GM10847 (cell line): ENCODE measurements around the gene RPL5.

Experiments
- POLR2A ChIP-seq: IDR thresholded peaks from 2 replicates; pipeline ENCODE4 v1.6.1; 2011; ENCODE audit not compliant: insufficient read length; ENCODE audit errors: extremely low read depth

The RPL5 gene

DNA sequence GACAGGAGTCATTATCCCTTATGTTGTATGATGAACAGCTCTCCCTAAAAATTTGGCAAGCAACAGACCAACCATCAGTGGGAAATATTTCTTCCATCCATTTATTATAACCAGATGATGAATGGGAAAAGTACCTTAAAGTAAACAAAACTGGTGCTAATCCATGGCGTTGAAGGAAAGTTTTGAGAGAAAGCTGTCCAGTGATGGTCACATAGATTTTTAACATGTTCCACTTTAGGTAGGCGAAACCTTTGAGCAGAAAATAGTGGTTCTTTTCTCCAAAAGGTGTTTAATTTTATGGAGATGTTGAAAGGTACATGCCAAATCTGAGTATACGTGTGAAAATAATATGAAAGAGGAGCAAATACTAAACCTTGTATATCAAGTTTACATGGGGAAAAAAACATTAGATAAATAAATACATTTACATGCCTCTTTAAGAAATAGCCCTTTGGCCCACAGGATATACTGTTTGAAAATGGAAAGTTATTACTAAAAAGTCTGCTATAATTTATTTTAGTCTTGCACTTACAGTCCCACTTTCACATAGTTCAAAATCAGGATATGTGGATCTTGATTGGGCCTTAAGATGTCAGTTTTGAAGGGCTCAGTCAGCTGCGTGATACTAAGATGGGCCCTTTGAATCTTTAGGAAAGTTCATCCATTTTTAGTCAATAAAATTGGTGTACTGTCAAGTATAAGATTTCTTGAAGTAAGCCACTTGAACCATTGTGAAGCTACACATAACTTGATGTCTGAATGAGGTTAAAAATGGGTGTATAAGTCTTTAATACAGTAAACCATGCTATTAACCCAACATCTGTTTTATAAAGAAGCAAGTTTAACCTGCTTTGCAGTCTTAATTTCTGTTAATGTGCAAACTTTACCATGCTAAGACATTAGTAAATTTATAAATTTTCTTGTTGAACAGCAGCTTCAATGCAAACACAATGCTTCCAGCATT lies 10.5 kb downstream of the RPL5 start:
- TF ChIP-seq POLR2A = no peak

DNA sequence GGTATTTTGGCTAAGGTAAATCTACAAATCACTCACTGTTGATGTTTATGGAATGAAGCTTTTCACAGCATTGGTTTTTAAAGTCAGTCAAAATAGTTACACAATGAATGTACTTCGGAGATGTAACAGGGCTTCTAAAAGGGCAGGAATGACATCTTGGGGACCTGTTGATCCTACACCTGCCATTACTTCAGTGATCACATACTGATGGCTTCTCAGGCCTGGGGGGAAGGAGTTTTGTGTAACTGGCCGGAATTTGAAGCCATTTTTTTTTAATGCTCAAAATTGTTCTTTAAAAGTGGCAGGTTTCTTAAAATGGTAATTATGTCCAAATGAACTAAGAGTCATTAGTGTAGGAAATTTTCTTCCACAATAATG lies 11.2 kb downstream of the RPL5 start:
- no peak for TF ChIP-seq POLR2A

DNA sequence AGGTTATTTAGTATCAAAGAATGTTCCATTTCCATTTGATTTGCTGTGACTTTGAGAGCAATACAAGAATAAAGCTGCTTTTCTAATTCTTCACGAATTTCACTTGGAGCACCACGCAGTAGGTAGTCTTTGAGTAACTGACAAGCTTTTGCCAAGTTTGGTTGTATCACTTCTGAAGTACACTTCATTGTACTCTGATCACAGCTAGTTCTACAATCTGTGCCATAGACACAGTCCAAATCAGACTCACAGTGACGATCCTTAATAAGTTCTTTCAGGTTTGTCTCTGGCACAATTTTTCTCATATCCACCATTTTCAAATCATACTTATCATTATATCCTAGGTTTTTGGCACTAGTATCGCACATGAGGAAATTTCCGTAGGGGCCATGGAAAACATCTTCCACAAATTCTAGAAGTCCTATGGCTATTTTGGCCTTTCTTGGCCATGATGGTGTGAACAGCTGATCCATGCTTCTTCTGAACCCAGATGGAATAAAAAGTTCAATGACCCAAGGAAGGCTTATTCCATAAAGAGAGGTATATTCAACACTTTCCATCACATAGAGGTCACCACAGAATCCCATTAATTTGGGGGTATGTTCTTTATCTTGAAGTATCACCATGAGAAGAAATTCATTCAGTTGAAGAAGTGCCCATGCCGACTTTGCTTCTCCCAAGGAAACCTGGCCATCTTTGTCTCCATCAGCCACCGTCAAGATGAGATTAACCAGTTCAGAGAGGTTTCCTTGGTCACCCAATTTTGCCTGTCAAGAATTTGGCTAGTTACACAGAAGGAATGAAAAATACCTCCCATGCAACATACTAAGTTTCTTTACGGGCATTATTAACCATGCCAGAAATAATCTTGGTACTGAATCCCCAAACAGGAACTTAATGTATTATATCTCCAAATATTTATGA lies 11.9 kb downstream of the RPL5 start:
- no peak for TF ChIP-seq POLR2A

DNA sequence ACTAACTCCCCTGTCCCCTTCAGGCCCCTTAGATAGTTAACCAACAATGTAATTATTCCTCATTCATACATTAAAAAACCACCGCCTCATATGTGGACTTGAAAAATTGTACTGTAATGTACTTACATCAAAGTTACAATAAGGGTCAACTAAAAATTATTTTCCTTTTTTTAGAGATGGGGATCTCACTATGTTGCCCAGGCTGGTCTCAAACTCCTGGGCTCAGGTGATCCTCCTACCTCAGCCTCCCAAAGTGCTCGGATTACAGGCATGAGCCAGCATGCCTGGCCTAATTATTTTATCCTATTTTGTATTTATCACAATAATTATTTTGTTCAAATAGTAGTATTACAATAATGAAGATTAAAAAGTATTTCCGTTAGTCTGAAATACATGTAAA lies 12.6 kb downstream of the RPL5 start:
- TF ChIP-seq POLR2A = no peak

DNA sequence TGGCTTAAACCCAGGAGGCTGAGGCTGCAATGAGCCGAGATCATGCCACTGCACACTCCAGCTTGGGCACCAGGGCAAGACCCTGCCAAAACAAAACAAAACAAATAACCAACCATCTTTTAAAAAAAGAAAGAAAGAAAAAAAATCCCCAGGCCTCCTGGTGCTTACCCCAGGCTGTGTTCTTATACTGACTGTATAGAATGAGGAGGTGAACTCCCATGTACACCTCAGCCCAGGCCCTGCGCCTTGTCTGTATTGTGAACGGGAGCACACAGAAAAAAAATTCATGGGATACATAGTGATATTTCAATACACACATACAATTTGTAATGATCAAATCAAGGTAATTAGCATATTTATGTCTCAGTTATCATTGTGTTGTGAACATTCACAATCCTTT lies 14.1 kb downstream of the RPL5 start:
- TF ChIP-seq POLR2A = no peak

DNA sequence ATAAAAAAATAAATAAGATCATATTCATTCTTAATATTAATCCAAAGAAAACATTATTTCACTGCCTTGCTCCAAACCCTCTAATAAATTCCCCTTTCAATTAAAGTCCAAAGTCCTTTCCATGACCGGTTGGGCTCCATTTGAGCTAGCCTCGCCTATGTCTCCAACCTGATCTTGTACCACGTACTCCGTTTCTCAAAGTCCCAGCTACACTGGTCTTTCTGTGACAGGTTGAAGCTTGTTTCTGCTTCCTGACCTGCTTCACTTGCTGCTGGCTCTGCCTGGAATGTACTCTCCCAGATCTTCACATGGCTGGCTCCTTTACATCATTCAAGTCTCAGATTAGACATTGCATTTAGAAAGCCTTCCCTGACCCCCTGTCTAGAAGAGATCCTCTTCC lies 16.4 kb downstream of the RPL5 start:
- TF ChIP-seq POLR2A = no peak

DNA sequence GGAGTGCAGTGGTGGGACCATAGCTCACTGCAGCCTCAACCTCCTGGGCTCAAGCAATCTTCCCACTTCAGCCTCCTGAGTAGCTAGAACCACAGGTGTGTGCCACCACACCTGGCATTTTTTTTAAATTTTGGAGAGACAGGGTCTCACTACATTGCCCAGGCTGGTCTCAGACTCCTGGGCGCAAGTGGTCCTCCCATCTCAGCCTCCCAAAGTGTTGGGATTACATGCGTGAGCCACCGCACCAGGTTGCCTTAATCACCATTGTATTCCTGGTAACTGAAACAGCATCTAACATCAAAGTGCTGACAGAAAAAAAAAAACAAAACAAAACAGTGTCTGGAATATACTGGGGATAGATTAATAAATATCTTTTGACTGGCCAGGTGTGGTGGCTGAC lies 18.2 kb downstream of the RPL5 start:
- no peak for TF ChIP-seq POLR2A

DNA sequence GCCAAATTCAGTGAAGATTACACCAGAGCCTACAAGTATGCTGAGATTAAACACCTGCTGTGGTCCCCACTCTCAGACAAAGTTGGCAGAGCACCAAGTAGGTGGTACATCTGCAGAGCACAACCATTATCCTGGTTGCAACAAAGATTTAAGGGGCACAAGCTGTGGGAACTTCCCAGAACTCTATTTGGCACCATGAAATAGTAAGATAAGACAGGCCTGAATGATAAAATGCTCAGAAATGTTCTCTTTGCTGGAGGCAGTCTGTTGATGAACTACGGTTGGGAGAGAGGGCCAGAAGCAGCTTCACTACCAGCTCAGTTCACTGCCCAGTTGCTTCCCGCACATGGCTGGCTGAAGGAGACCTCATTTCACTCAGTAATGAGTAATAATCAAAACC lies 19.9 kb downstream of the RPL5 start:
- TF ChIP-seq POLR2A = no peak

DNA sequence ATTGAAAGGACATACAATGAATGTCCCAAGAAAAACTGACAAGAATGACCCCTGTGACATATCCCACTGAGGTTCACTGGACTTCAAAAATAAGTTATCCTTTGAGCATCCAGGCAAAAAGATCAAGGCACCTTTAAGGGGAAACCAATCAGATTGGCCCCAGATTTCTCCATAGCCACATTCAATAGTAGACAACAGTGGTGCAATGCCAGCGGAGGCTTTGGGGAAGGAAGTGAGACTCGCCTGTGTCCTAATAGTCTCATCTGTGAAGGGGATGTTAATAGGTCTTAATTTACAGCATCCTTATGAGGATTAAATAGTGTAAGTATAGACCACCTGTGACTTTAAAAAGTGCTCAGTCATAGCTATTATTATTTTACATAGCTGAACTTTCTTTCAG lies 21.5 kb downstream of the RPL5 start:
- no peak for TF ChIP-seq POLR2A

DNA sequence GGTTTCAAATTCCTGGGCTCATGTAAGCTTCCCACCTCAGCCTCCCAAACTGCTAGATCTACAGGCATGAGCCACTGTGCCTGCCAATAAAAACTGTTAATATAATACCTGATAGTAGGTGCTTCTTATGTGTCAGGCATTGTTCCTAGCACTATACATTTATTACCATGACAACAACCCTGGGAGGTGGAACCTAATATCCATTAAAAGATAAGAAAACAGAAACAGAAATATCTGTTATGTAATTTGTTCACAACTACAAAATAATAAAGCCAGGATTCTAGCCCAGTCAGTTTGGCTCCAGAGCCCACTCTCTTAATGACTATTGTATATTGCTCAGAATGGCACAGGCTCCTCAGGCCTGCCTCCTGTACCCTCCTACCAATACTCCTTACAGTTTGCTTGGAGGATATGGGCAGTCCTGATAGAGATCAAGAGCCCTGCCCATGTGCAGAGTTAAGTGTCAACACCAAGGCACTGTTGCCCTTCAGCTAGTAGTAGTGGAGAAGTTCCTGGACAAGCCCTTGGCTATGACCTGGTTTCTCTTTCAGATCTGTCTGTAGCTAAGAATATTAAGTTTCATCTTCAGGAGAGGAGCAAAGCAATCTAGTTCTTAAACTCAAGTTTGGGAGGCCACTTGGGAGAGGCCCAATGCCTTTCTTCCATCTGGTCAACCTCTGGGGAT lies 22.4 kb downstream of the RPL5 start:
- TF ChIP-seq POLR2A = no peak

DNA sequence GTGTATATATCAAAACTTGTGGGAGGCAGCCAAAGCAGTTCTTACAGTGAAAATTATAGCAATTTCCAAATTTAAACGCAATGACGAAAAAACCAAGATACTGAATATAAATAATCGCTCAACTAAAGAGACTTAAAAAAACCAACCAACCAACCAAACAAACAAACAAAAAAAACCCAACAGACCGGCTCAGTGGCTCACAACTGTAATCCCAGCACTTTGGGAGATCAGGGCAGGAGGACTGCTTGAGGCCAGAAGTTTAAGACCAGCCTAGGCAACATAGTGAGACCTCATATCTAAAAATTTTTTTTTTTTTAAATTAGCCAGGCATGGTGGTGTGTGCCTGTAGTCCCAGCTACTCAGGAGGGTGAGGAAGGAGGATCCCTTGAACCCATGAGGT lies 23.4 kb downstream of the RPL5 start:
- no peak for TF ChIP-seq POLR2A

DNA sequence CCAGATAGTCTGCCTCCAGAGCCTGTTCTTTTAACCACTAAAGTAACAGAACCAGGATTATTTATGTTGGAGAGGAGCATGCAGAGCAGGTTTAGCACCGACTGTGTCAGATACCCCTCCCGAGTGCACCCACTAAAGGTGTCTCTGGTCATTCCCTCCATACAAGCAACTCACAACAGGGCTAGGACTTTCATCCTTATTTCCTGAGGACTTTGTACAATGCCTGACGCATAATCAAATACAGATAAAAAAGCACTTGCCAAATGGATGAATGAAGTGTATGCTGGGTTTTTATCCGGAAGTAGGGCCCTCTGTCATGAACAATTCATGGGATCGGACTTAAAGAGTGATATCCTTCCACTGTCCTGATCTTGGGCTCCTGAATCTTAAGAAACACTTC lies 26.0 kb downstream of the RPL5 start:
- TF ChIP-seq POLR2A = no peak

DNA sequence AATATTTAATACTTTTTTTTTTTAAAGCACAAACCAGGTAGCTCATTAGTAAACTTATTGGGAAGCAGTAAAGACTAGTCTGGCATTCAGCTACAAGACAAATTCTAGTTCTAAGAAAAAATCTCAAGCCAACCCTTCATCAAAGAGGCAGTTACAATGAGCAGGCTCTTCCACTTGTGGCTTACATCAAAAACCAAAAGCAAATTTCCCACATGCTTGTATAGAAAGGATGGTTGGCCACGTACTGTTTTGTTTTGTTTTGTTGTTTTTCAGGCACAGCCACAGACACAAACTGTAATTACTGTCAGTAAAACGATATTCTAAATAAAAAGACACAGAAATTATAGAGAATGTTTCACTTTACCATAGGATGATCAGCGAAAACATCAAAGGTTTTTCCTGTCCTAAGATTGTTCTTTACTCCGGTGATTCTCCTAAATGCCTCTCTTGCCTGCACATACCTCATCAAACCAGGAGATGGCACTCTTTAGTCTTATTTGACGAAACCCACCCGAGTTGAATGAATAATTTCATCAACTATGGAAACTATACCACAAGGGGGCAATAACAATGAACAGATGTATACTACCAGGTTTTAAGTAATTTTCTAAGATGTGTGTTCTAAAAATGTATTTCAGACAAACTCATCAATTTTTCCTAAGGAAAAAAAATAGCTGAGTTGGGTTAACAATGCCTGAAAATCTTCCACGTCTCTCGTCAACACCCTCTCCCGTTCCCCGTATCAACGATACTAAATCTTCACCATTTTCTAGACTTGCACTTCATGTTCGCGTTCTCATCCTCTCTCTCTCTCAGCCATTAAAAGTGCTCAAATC lies 26.9 kb downstream of the RPL5 start:
- no peak for TF ChIP-seq POLR2A

DNA sequence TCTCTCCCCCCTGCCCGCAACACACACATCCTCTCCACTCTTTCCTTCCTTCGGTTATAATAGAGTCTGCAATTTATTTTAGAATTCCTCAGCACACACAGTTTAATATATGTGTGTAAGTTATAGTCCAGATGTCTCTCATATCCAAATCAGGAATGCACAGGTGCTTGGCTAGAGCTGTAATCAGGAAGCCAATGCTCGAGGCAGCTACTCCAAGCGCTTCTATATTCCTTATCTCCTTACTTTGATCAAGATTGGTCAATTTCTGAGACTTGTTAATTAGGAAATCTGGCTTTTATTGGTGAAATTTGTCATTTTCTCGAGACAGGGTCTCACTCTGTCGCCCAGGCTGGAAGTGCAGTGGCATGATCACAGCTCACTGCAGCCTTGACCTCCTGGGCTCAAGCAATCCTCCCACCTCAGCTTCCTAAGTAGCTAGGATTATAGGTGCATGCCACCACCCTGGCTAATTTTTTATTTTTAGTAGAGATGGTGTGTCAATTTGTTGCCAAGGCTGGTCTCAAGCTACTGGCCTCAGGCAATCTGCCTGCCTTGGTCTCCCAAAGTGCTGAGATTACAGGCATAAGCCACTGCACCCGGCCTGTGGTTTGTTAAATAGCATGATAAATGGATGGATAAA lies 27.7 kb downstream of the RPL5 start:
- TF ChIP-seq POLR2A = no peak
